GM23338 (cell line): ENCODE measurements around the gene PARD6B. TPM values are rescaled to one million over a fixed set of nuclear protein-coding genes. Genes with fewer than 3 reads are reported as not detected.

ENCODE experiments used
- ATAC-seq: fragments of 200-7000 bp; cut with Tn5 transposase; 3 replicates; pipeline ENCODE4 v1.9.1; 2020
- DNase-seq: peaks from one replicate; pipeline ENCODE4 v3.0.0-alpha.2; 2015; ENCODE audit warnings: low spot score
- H2AFZ ChIP-seq: fragments of 200-600 bp; sonication (generic); 2 replicates; pipeline ENCODE4 v1.8.0; 2016; ENCODE audit warnings: antibody characterized with exemption, mild to moderate bottlenecking, moderate library complexity
- H3F3A ChIP-seq: fragments of 200-600 bp; sonication (generic); replicated peaks from 2 replicates; pipeline ENCODE4 v1.8.0; 2017; ENCODE audit warnings: antibody characterized with exemption, mixed run types, low read depth
- H3K27ac ChIP-seq: fragments of 200-600 bp; sonication (generic); 2 replicates; pipeline ENCODE4 v1.6.1; 2016; ENCODE audit warnings: low read depth
- H3K27me3 ChIP-seq: fragments of 200-600 bp; sonication (generic); 2 replicates; pipeline ENCODE4 v1.8.0; 2016; ENCODE audit warnings: mild to moderate bottlenecking, mixed run types, moderate library complexity; ENCODE audit not compliant: insufficient read depth
- H3K36me3 ChIP-seq: fragments of 200-600 bp; sonication (generic); 2 replicates; pipeline ENCODE4 v1.8.0; 2016; ENCODE audit warnings: mild to moderate bottlenecking; ENCODE audit not compliant: insufficient read depth
- H3K4me1 ChIP-seq: fragments of 200-600 bp; sonication (generic); 2 replicates; pipeline ENCODE4 v1.8.0; 2016; ENCODE audit warnings: mild to moderate bottlenecking, moderate library complexity; ENCODE audit not compliant: insufficient read depth
- H3K4me2 ChIP-seq: fragments of 200-600 bp; sonication (generic); 2 replicates; pipeline ENCODE4 v1.7.1; 2017; ENCODE audit warnings: mixed run types
- H3K4me3 ChIP-seq: fragments of 200-600 bp; sonication (generic); 2 replicates; pipeline ENCODE4 v1.6.1; 2016; ENCODE audit warnings: mixed run types
- H3K79me2 ChIP-seq: fragments of 200-600 bp; sonication (generic); replicated peaks from 2 replicates; pipeline ENCODE4 v1.8.0; 2017; ENCODE audit warnings: mild to moderate bottlenecking; ENCODE audit not compliant: insufficient read depth
- H3K9me2 ChIP-seq: fragments of 200-600 bp; sonication (generic); 2 replicates; pipeline ENCODE4 v1.8.0; 2017; ENCODE audit not compliant: insufficient read depth
- H4K20me1 ChIP-seq: fragments of 200-600 bp; sonication (generic); replicated peaks from 2 replicates; pipeline ENCODE4 v1.8.0; 2017; ENCODE audit warnings: mild to moderate bottlenecking; ENCODE audit not compliant: insufficient read depth
- H3K27ac Mint-ChIP-seq: 2 replicates; pipeline ENCODE4 v1.8.0; 2020; ENCODE audit warnings: inconsistent platforms, mild to moderate bottlenecking, moderate library complexity, mixed read lengths
- H3K27me3 Mint-ChIP-seq: 3 replicates; pipeline ENCODE4 v1.8.0; 2022; ENCODE audit warnings: low read depth, mild to moderate bottlenecking, moderate library complexity, mixed read lengths, inconsistent platforms; ENCODE audit not compliant: insufficient read depth, poor library complexity
- H3K36me3 Mint-ChIP-seq: 3 replicates; pipeline ENCODE4 v1.8.0; 2021; ENCODE audit warnings: low read depth, mild to moderate bottlenecking, inconsistent platforms, moderate library complexity, mixed read lengths
- H3K4me1 Mint-ChIP-seq: 3 replicates; pipeline ENCODE4 v1.8.0; 2020; ENCODE audit warnings: mild to moderate bottlenecking, inconsistent platforms, mixed read lengths
- H3K4me3 Mint-ChIP-seq: 3 replicates; pipeline ENCODE4 v1.8.0; 2021; ENCODE audit warnings: moderate library complexity, mild to moderate bottlenecking, inconsistent platforms, mixed read lengths
- H3K9me3 Mint-ChIP-seq: 3 replicates; pipeline ENCODE4 v1.8.0; 2020; ENCODE audit warnings: moderate library complexity, mild to moderate bottlenecking, inconsistent platforms, mixed read lengths
- CREB1 ChIP-seq: fragments of 250-450 bp; sonication (Bioruptor Pico); IDR thresholded peaks from 2 replicates; pipeline ENCODE4 v1.5.0; 2020; ENCODE audit warnings: low read depth, mild to moderate bottlenecking, moderate library complexity
- CTCF ChIP-seq, 2 experiments: fragments of 200-600 bp in 1 of 2; sonication (generic) in 1 of 2; conservative IDR thresholded peaks; 2 replicates each; pipeline versions ENCODE4 v1.5.1 to v1.6.1; 2016 to 2017; ENCODE audit warnings: antibody characterized with exemption in 2 of 2, low read depth in 2 of 2, mild to moderate bottlenecking in 2 of 2, moderate library complexity in 1 of 2
- ETS1 ChIP-seq: IDR thresholded peaks from 2 replicates; pipeline ENCODE4 v1.6.1; 2016; ENCODE audit warnings: antibody characterized with exemption
- EZH2 ChIP-seq: fragments of 200-600 bp; sonication (generic); IDR thresholded peaks from one replicate; pipeline ENCODE4 v1.8.0; 2017; ENCODE audit warnings: antibody characterized with exemption, mild to moderate bottlenecking, low read depth; ENCODE audit not compliant: unreplicated experiment
- JUNB ChIP-seq: IDR thresholded peaks from one replicate; pipeline ENCODE4 v1.6.1; 2016; ENCODE audit warnings: antibody characterized with exemption; ENCODE audit not compliant: unreplicated experiment
- POLR2AphosphoS5 ChIP-seq: IDR thresholded peaks from 2 replicates; pipeline ENCODE4 v1.6.1; 2016; ENCODE audit warnings: antibody characterized with exemption, low read depth
- REST ChIP-seq: IDR thresholded peaks from one replicate; pipeline ENCODE4 v1.6.1; 2018; ENCODE audit warnings: antibody characterized with exemption; ENCODE audit not compliant: unreplicated experiment
- ZNF114 ChIP-seq: fragments of 250-450 bp; sonication (Bioruptor Pico); IDR thresholded peaks from 2 replicates; pipeline ENCODE4 v1.5.0; 2020; ENCODE audit warnings: mild to moderate bottlenecking, moderate library complexity
- ZNF331 ChIP-seq: fragments of 250-450 bp; sonication (Bioruptor Pico); IDR thresholded peaks from 2 replicates; pipeline ENCODE4 v1.5.0; 2020; ENCODE audit warnings: low read depth, mild to moderate bottlenecking, moderate library complexity
- ZNF462 ChIP-seq: fragments of 250-450 bp; sonication (Bioruptor Pico); IDR thresholded peaks from 2 replicates; pipeline ENCODE4 v1.5.0; 2020; ENCODE audit warnings: mild to moderate bottlenecking, moderate library complexity
- polyA plus RNA-seq: library from polyadenylated mRNA; unstranded; fragments of >200 nt; fragmentation: Nextera tagmentation; extraction: Ambion mirVana; gene quantifications from 2 replicates; pipeline ENCODE4 v1.2.1, GENCODE V29; 2016
- total RNA-seq: library from RNA; depleted of rRNA; stranded (reverse); fragments of >200 nt; shearing (Covaris generic); gene quantifications from 2 replicates; pipeline ENCODE4 v1.2.3, GENCODE V29; 2014

PARD6B gene
- total and polyA plus RNA-seq, 2 experiments from 2014 or later, result 23.5 to 29.2 TPM

GRCh38 chr20:50692552-50692933 lies 38.8 kb upstream of the PARD6B start (continued):
- TF ChIP-seq EZH2, result no peak
- TF ChIP-seq ZNF462 (CRISPR knock-in tag), result no peak
- TF ChIP-seq CREB1 (CRISPR knock-in tag), result no peak
- TF ChIP-seq POLR2AphosphoS5, result no peak
- TF ChIP-seq CTCF (conservative IDR thresholded peaks at IDR 0.05; ENCODE audit: low read depth in 2 of 2), result no peak
- no peak for TF ChIP-seq JUNB

- Mint-ChIP-seq H3K27ac (no peak overlapping the region), H3K9me3 (no peaks in the 10 kb centered on the region), H3K4me3 (no peak overlapping the region), H3K4me1 (peaks cover 47% of the 10 kb centered on the region), H3K27me3 (peaks cover 10% of the 10 kb centered on the region), H3K36me3 (no peaks in the 10 kb centered on the region)
- no peaks in the 10 kb centered on the region for H3K9me2 ChIP-seq
- ATAC-seq (no peak), DNase-seq (no peak)
- H2AFZ ChIP-seq, result no peak overlapping the region
- no peaks in the 10 kb centered on the region for H3K36me3 ChIP-seq
- no peaks in the 10 kb centered on the region for H3K79me2 ChIP-seq
- H3K4me3 ChIP-seq, result no peak overlapping the region
- H3F3A ChIP-seq, result 0 out of 2 replicates have a peak, but pooled peaks cover 6% of the 10 kb centered on the region
- H4K20me1 ChIP-seq, result no peaks in the 10 kb centered on the region
- no peak overlapping the region for H3K27ac ChIP-seq
- no peaks in the 10 kb centered on the region for H3K27me3 ChIP-seq
- peaks cover 38% of the 10 kb centered on the region for H3K4me1 ChIP-seq
- H3K4me2 ChIP-seq, result no peak overlapping the region
- no peak for TF ChIP-seq ZNF114 (CRISPR knock-in tag)
- no peak for TF ChIP-seq CREB1 (CRISPR knock-in tag)
- TF ChIP-seq CTCF (conservative IDR thresholded peaks at IDR 0.05; ENCODE audit: low read depth in 2 of 2), result no peak
- TF ChIP-seq REST, result no peak
- no peak for TF ChIP-seq ETS1
- no peak for TF ChIP-seq ZNF331 (CRISPR knock-in tag)
- TF ChIP-seq EZH2, result no peak
Measured at GRCh38 chr20:50693001-50693400, 38.4 kb upstream of the PARD6B start.
